ENCODE data around the gene MTA3. TPM values are rescaled to one million over a fixed set of nuclear protein-coding genes. Genes with fewer than 3 reads are reported as not detected.
"Not testable (repeated sequence)": the region's sequence is repeated elsewhere in the genome, so short reads cannot be mapped to it uniquely, and the experiment has no call there.

The MTA3 gene
- total and polyA plus RNA-seq, 2 of the 8 experiments (the other 6 are each of a cell fraction or from before 2014, with no cell fraction given), result 125 to 184 TPM

DNA sequence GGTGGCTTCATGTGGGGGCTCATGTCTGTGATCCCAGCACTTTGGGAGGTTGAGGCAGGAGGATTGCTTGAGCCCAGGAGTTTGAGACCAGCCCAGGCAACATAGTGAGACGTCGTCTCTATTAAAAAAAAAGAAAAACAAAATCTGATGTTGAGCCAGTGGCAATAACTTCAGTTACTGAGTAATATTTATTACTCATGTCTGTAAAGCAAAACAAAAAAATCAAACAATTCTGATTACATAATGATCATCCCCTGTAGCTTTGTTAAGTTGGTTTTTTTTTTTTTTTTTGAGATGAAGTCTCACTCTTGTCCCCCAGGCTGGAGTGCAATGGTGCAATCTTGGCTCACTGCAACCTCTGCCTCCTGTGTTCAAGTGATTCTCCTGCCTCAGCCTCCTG lies 73.9 kb downstream of the MTA3 start:
- H4K8ac ChIP-seq (ENCODE audit: extremely low read depth, insufficient read depth, low read length); H2BK20ac ChIP-seq (ENCODE audit: low read length); H4K5ac ChIP-seq (ENCODE audit: insufficient read length, low read depth, low read length); DNase-seq (ENCODE audit: low read depth in 1 of 2, low spot score in 2 of 2); H3K23me2 ChIP-seq (ENCODE audit: low read depth, low read length); H3K18ac ChIP-seq (ENCODE audit: extremely low read depth, low read length); H3K14ac ChIP-seq (ENCODE audit: insufficient read length); H3K56ac ChIP-seq (replicated peaks; ENCODE audit: insufficient read length, low read depth, low read length); H2BK120ac ChIP-seq (replicated peaks; ENCODE audit: low read depth, low read length); H3K4me1 ChIP-seq (replicated peaks in 1 of 4; ENCODE audit: control insufficient read depth in 3 of 4, insufficient read depth in 4 of 4, low read length in 3 of 4); H3K4me3 ChIP-seq (ENCODE audit: extremely low read depth in 1 of 4, insufficient read depth in 2 of 4, low read depth in 3 of 4, low read length in 4 of 4); H4K20me1 ChIP-seq (replicated peaks in 1 of 2; ENCODE audit: control insufficient read depth in 1 of 2, insufficient read depth in 2 of 2, low read length in 2 of 2); H3K27me3 ChIP-seq (replicated peaks in 1 of 4; ENCODE audit: control insufficient read depth in 3 of 4, extremely low read depth in 1 of 4, insufficient read depth in 3 of 4, low read length in 3 of 4); H3K27ac ChIP-seq (ENCODE audit: low read depth, low read length); POLR2A ChIA-PET (ENCODE audit: partially characterized antibody); H3K23ac ChIP-seq (ENCODE audit: insufficient read length); H3K4ac ChIP-seq (replicated peaks; ENCODE audit: insufficient read length, low read depth, low read length); H3K9me3 ChIP-seq (ENCODE audit: insufficient read depth in 2 of 2, low read depth in 1 of 2, low read length in 1 of 2); H4K91ac ChIP-seq (replicated peaks; ENCODE audit: insufficient read length, low read length); H2AFZ ChIP-seq (ENCODE audit: low read length); H2BK15ac ChIP-seq (ENCODE audit: low read length); H2AK5ac ChIP-seq (ENCODE audit: low read depth, low read length); FAIRE-seq; H3K4me2 ChIP-seq (ENCODE audit: insufficient read depth in 1 of 2, low read depth in 2 of 2, low read length in 2 of 2); H2BK5ac ChIP-seq (ENCODE audit: low read depth, low read length); H3K79me1 ChIP-seq (ENCODE audit: low read depth, low read length); H3K9ac ChIP-seq (replicated peaks in 1 of 4; ENCODE audit: extremely low read depth in 1 of 4, low read depth in 3 of 4, low read length in 3 of 4); H2BK12ac ChIP-seq (ENCODE audit: low read depth, low read length): not testable (repeated sequence)
- WGBS, 2 experiments (ENCODE audit: extremely low coverage in 1 of 2, insufficient coverage in 1 of 2, insufficient read length in 1 of 2, insufficient replicate concordance in 2 of 2, low coverage in 1 of 2, low lambda C conversion rate in 2 of 2, missing lambda C conversion rate in 1 of 2), result 100% methylated on average over 2 of the region's 2 CpGs; no CpG with 5 or more reads in 1 of the 2 experiments
- CTCF ChIA-PET (ENCODE audit: partially characterized antibody), result interaction anchor here (1.9 kb wide), 1 partner anchor 13 kb away, joined by 7 read pairs; no protein-coding TSS in a partner anchor
- Histone ChIP-seq H3K79me2 (ENCODE audit: control insufficient read depth in 1 of 2, insufficient read depth in 2 of 2, low read length in 2 of 2) (peaks cover 0 to 42% of the 10 kb centered on the region in 2 experiments; a peak in 2 of 4 replicates), H3K36me3 (ENCODE audit: control insufficient read depth in 2 of 4, insufficient read depth in 4 of 4, low read length in 3 of 4) (peaks cover 2 to 48% (median 19%) of the 10 kb centered on the region in 4 experiments; a peak in 7 of 8 replicates)

Measured in H1 (cell line).